GM18861 (cell line): ENCODE measurements around the gene ANP32D.
"Not testable (repeated sequence)": the region's sequence is repeated elsewhere in the genome, so short reads cannot be mapped to it uniquely, and the experiment has no call there.

Experiments used
- ATAC-seq: cut with Tn5 transposase; IDR thresholded peaks from one replicate; pipeline ENCODE4 v1.9.1; 2021; ENCODE audit not compliant: unreplicated experiment

ANP32D gene

GRCh38 chr12:48500281-48500680, 27.9 kb downstream of the ANP32D start:
- ATAC-seq, result not testable (repeated sequence)

- ATAC-seq, result not testable (repeated sequence)
These were observed 34.5 kb downstream of the ANP32D start for GRCh38 chr12:48506836-48507235.

GRCh38 chr12:48508987-48509386, 36.6 kb downstream of the ANP32D start:
- no peak for ATAC-seq

GRCh38 chr12:48510111-48510510, 37.8 kb downstream of the ANP32D start:
- ATAC-seq, result no peak

GRCh38 chr12:48512855-48513254, 40.5 kb downstream of the ANP32D start:
- ATAC-seq, result peak; percentile 75

- ATAC-seq, result no peak
These were observed 42.4 kb downstream of the ANP32D start for GRCh38 chr12:48514728-48515127.

GRCh38 chr12:48520381-48520780, 48.0 kb downstream of the ANP32D start:
- ATAC-seq, result not testable (repeated sequence)
